Glomerular visceral epithelial cell (primary cell): ENCODE measurements around the gene LRP8.

Experiments
- DNase-seq: peaks from one replicate; pipeline ENCODE4 v3.0.0-alpha.2; 2016; ENCODE audit errors: extremely low spot score

Gene LRP8

DNA sequence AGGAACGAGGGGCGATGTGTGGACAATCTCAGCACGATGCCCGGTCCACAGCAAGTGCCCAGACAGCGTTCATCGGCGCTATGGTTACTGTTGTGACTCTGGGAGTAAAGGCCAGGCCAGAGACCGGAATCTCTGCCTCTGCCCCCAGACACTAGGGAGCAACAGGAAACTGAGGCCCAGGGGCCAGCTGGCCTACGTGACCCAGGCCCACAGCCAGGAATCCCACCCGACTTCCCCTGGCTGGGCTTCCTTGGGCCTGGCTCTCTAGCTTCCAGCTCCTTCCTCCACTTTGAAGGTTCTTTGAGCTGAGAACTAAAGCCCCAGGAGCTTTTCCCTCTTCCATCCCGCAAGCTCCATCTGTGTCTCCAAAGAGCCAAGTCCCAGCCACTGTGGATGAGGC, 4.6 kb downstream of the LRP8 start:
- no peak for DNase-seq

- DNase-seq, result no peak
Measured at GRCh38 chr1:53321776-53322602, 5.9 kb downstream of the LRP8 start.

DNA sequence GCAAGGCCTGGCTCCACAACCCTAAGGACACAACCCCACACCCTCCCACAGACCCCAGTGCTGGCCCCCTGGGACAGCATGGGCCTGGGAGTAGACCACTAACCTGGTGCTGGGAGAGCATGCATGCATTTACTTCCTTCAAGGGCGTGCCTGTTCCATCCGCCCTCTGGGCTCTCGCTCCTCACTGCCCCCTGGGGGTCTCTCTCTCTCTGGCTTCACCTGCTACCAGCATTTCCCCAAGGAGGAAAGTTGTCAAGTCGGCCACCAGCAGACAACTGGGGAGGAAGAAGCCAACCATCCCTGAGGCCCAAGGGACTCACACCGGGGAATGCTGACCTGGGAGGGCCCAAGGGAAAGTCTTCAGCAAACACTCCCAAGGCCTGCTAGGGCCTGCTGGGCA, 6.5 kb downstream of the LRP8 start:
- no peak for DNase-seq

DNA sequence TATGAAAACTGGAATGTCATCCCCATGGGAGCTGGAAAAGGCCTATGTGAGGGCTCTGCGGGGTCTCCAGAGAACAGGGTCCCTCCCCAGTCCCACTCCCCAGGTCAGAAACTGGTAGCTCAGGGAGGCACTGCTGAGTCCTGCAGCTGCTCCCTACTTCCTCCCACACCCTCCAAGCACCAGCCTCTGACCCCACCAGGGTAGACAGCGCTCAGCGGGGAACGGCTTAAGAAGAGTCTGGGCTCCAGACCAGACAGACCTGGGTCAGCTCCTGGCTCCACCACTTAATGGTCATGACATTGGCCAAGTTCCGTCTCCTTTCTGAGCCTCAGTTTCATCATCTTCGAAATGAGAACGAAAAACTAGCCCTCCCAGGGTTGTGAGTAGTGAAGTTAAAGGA, 7.2 kb downstream of the LRP8 start:
- DNase-seq, result no peak

DNA sequence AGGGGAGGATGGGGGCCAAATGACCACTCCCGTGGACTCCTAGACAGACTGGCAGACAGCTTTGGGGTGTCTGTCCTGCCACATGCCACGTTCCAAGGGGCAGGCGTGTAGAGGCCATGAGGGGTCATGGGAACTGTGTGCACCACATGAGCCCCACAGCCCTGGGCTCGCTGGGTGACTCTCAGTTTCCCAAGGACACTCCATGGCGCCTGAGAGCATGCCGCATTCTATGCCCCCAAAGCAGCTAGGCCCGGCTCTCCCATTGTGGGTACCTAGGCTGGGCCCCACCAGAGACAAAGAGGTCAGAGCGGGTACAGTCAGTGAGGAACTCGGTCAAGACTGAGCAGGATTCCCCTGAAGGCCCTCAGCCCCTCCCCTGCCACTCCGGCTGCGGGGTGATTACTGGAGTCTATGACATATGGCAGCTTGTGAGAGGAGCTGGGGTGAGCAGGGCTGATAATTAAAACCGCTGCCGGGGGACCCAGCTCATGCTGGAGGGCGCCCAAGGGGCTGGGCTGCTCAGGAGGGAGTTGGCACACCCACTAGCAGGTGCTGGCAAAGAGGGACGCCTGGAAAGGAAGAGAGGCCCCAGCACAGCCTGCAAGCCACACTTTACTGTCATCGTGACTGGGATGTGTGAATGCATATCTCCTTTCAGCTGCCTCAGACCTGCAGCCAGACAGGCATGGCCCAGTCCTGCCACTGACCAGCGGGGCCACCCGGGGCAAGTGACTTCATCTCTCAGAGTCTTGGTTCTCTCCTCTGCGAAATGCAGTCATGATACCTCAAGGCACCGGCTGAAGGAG, 8.4 kb downstream of the LRP8 start:
- no peak for DNase-seq

DNA sequence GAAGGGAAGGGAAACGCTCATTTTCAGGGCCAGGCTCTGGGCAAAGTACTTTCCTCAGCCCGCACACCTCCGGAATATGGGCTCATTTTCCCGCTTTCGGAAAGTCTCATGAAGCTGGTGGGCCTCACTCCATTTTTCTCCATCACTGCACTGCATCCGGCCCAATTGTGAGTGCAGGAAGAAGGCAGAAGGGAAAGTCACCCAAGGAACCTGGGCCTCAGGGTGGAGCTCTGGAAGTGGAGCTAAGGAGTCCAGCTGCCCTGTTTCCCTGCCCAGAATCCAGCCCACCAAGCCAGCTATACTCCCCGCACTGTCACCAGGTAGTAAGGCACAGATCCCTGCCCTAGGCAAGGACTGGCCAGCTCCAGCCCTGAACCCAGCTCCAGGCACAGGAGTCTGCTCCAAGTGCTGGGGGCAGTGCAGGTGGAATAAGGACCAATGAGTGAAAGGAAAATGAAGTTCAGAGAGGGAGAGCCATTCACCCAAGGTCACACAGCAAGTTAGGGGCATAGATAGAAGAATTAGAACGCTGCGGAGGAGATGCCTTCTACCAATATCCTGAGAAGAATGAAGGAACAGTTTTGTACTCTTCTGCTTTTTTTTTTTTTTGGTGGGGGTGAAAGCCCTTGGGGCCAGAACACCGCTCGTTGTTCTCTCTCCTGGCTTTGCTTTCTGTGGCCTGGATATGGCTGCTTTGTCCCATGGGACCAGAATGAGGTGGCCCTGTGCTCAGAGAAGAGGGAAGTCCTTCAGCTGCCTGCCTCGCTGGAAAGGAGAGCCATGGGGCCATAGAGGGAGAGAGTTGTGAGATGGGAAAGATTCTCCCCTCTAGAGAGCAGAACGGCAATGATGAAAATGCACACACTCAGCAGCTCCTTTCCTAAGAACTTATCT, 10.0 kb downstream of the LRP8 start:
- no peak for DNase-seq

- DNase-seq, result no peak
Measured at GRCh38 chr1:53316766-53317581, 10.9 kb downstream of the LRP8 start.

- DNase-seq, result no peak
Measured at GRCh38 chr1:53316424-53316765, 11.5 kb downstream of the LRP8 start.

GRCh38 chr1:53315456-53316423, 12.1 kb downstream of the LRP8 start:
- no peak for DNase-seq

DNA sequence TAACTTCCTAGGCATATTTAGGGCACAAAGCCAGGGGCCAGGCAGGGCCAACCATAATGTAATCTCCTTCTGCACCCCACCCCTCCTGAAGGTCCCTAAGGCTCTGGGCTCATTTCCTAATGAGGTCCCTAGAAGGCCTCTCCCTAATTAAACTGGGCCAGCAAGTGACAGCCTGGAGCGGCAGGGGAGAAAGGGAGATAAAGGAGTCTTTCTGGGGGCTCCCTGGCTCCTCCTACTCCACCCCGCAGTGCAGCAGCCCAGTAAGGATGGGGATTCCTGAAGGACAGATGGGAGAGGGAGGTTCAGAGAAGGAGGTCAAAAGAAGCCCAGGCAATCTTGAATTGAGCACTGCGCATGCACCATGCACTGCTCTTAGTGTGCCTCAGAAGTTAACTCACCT, 12.8 kb downstream of the LRP8 start:
- no peak for DNase-seq

DNA sequence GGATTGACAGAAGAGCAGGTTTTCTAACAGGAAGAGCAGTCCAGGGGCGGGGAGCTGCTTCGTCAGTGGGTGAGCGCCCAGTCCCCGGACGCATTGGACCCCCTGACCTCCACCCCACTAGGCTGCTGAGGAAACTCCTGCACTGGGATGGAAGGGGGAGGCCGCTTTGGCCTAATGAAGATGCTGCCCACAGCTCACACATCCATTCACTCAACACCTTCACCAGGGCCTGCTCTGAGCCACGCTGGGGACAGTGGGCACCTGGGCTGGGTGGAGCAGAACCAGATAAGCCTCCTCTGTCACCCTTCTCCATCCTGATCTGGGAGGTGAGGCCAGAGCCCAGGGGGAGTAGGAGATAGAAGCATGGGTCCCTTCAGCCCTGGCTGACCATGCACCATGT, 13.3 kb downstream of the LRP8 start:
- DNase-seq, result no peak

DNA sequence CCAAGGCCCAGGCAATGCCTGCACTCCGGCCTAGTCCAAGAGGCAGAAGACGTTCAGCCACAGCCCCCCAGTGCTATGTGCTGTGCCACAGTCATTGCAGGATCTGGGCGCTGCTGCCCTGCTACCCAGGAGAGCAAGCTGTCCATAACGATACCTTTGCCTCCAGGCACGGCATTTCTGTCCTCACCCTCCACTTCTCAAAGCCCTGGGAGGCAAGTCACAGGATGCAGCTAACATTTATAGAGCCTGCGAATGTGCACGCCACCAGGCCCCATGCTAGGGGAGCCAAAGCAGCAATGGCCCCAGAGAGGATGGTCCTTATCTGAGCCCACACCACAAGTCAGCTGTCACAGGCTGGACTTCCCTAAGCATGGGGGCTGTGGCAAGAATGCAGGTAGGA, 13.8 kb downstream of the LRP8 start:
- DNase-seq, result no peak

DNA sequence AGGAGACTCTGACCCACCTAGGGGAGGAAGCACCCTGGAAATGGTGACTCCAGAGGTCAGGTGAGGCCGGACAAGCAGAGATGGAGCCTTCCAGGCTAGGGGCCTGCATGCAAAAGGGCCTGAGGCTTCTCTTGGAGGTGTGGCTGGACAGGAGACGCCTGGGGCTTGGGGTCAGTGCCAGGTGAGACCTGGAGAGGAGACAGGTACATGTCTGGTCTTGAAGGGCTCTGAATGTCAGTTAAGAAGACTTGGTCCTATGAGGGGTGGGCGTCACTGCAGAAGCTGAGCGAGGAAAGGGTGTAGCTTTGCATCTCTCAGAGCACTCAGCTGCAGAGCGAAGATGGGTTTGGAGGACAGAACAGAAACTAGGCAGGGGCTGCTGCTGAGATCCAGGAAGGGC, 14.3 kb downstream of the LRP8 start:
- DNase-seq, result no peak

DNA sequence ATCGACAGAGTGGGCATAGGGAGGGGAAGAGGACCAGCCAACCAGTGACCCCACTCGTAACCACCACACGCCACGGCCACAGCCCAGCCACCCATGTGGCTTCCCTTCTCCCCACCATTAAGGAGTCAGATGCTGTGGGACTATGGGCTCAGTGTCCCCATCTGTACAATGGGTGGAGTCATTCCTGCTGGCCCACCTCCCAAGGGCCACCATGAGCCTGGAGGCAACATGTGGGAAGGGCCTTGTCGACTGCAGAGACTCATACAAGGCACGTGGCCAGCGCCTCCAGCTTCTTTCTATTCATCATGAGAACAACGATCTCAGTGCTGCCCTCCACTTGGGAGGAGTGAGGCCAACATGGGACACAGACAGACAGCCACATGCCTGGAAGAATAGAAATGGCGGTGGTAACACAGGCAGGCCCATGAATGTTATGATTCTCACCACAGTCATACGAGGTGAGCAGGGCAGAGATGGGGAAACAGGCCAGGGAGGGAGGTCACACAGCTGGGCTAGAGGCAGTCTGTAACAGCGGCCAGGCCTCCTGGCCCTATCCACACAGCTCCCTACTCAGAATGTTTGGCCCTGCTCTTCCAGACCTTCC, 16.1 kb downstream of the LRP8 start:
- DNase-seq, result no peak

- DNase-seq, result no peak
Measured at GRCh38 chr1:53310847-53311681, 16.8 kb downstream of the LRP8 start.

DNA sequence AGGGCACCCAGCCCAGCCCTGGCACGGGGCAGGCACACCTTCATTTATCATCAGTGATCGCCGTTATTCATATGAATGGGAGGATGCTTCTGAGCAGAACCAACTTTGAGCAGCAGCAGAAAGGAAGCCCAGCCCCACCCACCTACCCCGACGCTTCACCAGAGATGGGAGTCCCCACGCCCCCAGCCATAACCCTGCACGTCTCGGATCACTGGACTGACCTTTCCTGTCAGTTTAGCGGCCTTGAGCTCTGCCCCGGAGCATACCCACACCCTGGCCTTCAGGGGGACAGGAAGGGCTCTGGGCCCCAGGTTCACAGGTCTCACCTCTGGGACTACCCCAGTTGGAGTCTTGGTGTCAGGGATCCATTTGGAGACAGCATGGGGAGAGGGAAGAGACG, 18.1 kb downstream of the LRP8 start:
- no peak for DNase-seq

DNA sequence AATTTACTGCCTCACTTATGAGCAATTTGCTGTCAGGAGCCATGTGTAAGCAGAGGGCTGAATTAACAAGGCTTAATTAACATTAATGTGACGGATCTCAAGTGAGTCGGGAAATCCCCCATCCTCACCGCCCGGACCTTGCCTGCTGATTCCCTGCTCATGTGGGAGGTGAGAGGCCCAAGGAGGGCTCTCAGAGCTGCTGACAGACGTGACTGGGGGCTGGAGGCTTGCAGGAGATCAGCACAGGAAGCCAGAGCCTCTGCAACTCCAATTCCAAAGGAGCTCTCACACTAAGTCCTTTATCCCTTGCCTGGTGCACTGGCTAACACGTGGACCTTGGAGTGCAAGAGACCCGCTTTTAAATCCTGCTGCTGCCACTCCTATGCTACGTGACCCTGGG, 19.4 kb downstream of the LRP8 start:
- no peak for DNase-seq

- no peak for DNase-seq
Measured at GRCh38 chr1:53307037-53307436, 20.8 kb downstream of the LRP8 start.

GRCh38 chr1:53306168-53306567, 21.7 kb downstream of the LRP8 start:
- no peak for DNase-seq
